Embryonic facial prominence (tissue), 1 donor: ENCODE results near the gene MLANA.
"Not testable (repeated sequence)": the region's sequence is repeated elsewhere in the genome, so short reads cannot be mapped to it uniquely, and the experiment has no call there.

Experiments
- DNase-seq: peaks from one replicate; pipeline ENCODE4 v3.0.0-alpha.2; 2016; ENCODE audit errors: extremely low spot score

MLANA gene

DNA sequence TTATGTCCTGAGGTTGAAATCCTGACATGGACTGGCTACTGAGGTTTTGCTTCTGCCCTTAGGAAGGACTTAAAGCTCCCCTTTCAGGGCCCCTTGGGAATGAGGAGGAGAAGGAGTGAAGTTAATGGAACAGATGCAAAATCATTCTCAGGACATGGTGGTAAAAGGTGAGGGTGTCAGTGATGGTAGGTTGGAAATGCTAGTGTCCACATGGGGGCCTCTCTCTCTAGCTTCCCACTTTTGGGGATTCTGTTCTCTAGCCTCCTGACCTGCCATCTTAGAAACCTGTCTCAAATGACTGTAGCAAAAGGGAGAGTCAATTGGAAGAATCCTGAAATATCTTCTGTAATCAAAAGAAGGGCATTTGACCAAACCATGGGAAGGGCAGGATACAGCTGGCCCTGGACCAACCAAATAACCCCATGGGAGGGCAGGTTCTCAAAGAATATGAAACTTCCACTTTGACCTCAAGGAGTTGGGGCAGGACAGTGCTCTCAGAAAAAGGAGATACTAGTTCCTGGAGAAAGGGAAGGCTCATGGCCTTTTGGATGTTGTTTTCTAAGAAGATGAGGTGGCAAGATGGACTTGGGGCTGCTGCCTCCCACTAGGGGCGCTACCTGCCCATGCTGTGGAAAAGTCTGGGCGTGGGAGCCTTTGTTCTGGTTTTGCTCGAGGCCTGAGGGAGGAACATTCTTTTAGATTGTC lies 21.2 kb upstream of the MLANA start:
- no peak for DNase-seq

- DNase-seq = no peak
Observed at GRCh38 chr9:5870020-5870339, 20.7 kb upstream of the MLANA start.

GRCh38 chr9:5870691-5871090 lies 20.0 kb upstream of the MLANA start:
- no peak for DNase-seq

DNA sequence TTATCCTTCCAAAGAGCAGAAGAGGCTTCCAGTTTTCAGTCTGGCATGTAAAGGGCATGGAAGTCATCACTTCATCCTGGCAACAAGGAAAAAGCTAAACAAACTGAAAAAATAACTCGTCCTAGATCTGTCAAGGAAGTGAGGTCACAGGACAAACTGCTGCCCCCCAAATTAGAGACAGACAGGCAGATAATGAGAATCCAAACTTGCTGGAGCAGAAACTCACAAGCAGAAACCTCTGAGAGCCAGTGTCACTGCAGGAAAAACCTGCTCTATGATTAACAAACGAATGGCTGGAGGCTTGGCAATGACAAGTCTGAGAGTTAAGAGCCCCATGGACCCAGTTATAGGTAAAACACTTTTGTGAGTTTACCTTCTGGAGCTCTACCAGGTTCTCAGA lies 18.9 kb upstream of the MLANA start:
- no peak for DNase-seq

DNA sequence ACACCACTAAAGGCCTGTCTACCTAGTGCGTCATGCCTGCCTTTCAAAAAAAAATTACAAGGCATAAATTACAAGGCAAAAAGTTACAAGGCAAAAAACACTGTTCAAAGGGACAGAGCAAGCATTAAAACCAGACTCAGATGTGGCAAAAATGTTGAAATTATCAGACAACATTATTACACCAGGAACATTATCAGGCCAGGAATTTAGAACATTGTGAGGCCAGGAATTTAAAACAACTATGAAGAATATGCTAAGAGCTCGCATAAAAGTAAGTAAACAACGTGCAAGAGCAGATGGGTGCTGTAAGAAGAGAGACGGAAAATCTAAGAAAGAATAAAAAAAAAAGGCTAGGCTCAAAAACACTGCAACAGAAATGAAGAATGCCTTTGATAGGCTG lies 18.2 kb upstream of the MLANA start:
- no peak for DNase-seq

GRCh38 chr9:5873439-5873838 lies 17.2 kb upstream of the MLANA start:
- no peak for DNase-seq

- DNase-seq = no peak
Observed at GRCh38 chr9:5874048-5874447, 16.6 kb upstream of the MLANA start.

GRCh38 chr9:5876026-5876425 lies 14.7 kb upstream of the MLANA start:
- DNase-seq = no peak

DNA sequence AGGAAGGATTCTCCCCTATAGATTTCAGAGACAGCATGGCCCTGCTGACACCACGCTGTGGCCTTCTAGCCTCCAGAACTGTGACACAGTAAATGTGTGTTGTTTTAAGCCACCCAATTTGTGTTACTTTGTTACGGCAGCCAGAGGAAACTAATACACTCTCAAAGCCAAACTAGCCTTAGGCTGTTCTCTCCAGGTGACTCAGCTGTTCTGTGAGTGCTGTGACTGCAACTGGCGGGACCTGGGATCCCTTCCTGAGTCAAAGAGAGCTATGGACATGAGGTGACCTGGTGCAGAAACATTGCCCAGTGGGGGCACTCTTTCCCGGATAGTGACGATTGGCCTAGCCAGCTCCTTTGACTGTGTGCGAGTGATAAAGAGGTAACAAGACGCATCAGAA lies 14.0 kb upstream of the MLANA start:
- DNase-seq = no peak

- DNase-seq = no peak
Observed at GRCh38 chr9:5879419-5880181, 11.1 kb upstream of the MLANA start.

GRCh38 chr9:5882244-5883012 lies 8.3 kb upstream of the MLANA start:
- DNase-seq = not testable (repeated sequence)

DNA sequence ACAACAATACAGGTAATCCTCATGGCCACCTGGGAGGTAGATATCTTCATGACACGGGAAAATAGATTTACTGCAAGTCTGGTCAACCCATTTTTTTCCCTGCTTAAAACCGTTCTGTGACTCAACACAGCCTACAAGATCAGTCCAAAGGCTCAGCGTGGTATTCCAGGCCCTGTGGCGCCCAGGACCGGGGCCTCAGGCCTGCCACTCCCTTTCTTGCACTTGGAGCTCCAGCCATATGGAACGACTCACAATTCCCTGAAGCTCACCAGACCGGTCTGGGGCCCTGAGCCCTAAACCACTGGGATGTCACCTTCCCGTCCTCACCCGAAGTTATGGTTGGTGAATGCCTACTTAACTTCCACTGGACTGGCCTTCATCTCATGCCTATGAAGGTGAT lies 6.5 kb upstream of the MLANA start:
- DNase-seq = no peak

GRCh38 chr9:5886114-5886939 lies 4.4 kb upstream of the MLANA start:
- DNase-seq = no peak

DNA sequence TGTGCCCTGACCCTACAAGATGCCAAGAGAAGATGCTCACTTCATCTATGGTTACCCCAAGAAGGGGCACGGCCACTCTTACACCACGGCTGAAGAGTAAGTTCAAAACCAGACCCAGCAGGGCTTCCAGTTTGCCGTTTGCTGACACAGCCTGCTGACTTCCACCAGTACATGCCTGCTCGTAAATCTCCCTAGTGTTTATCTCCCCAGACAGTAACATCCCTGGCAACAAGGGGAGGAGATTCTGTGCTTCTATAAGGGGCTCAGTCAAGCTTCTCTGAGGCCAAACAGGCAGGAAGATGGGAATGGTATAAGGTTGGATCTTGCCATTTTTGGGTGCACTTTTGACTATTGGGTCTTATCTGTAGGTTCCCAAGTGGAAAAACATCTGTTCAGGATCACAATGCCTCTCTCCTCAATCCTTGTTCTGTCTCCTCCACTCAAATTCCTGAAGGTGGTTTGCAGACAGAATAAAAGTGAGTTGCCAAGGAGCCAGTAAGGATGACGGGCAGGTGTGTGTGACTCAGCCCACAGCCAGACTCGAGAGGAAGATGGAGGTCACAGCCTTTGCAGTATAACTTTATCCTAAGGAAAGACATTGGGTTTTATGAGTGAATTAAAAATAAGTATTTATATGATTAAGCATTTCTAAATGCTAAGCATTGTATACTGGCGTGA lies 1.9 kb downstream of the MLANA start:
- DNase-seq = no peak

GRCh38 chr9:5893134-5893505 lies 2.4 kb downstream of the MLANA start:
- no peak for DNase-seq

DNA sequence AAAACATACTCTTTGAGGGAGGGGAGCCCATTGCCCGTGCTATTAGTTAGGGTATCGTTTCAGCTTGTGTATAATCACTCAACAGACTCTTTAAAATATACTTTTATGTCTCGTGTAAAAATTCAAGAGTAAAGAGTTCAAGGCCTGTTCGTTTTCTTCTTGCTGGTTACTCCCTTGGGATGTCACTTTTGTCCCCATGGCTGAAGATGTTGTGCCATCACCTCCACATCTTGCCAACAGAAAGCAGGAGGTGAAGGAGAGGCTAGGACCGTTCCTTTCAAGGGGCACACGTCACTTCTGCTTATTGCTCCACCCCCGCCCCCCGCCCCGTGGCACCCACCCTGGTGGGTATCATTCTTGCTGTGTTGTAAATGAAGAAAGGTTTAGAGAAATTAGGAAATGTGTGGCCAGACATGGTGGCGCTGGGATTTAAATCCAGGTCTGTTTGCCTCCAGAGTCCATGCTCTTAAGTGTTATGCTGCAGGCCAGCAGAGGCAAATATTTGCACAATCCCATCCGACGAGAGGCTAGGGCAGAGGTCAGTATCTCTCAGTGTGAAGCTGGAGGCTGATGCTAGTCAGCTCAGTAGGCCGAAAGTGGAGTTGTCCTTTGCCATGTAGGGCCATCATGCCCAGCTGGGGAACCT lies 3.0 kb downstream of the MLANA start:
- no peak for DNase-seq

GRCh38 chr9:5894237-5894959 lies 3.7 kb downstream of the MLANA start:
- DNase-seq = no peak

- no peak for DNase-seq
Observed at GRCh38 chr9:5895782-5896181, 5.1 kb downstream of the MLANA start.

DNA sequence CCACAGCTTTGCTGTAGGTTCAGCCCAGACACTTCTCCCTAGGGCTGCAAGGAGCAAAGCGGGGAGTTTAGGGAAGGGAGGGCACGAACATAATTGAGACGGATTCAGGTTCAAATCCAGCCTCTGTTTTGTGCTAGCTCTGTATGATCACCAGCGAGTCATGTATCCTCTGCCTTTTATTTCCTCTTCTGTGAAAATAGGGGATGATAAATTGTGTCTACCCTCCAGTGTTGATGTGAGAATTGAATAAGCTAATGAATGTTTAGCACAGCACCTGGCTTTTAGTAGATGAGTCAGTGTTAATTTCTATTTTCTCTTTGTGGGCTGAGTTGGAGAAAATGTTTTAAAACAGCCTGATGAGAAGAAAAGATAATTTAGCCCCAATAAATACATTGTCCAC lies 6.2 kb downstream of the MLANA start:
- DNase-seq = no peak

DNA sequence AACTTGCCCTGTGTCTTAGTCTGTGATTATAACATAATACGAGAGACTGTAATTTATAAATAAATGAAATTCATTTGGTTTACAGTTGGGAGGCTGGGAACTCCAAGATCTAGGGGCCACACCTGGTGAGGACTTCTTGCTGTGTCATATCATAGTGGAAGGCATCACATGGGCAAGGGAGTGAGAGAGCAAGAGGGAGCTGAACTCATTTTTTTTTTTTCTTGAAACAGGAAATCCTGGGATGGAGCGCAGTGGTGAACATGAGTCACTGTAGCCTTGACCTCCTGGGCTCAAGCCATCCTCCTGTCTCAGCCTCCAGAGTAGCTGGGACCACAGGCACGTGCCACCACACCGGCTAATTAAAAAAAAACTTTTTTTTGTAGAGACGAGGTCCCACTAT lies 7.2 kb downstream of the MLANA start:
- no peak for DNase-seq
